Retinal pigment epithelial cell (primary cell): ENCODE results near the gene S100A7.

ENCODE experiments used
- DNase-seq: peaks from one replicate; pipeline ENCODE4 v3.0.0-alpha.2; 2010; ENCODE audit warnings: low read depth
- H3K4me3 ChIP-seq: 2 replicates; pipeline ENCODE4 v1.5.1; 2011; ENCODE audit warnings: mild to moderate bottlenecking, low read length, control low read depth, moderate library complexity
- TF ChIP-seq, protein P1 (sequence below): conservative IDR thresholded peaks from 2 replicates; pipeline ENCODE4 v1.5.1; 2011; ENCODE audit warnings: low read depth, low read length, control low read depth, inconsistent platforms

The S100A7 gene

DNA sequence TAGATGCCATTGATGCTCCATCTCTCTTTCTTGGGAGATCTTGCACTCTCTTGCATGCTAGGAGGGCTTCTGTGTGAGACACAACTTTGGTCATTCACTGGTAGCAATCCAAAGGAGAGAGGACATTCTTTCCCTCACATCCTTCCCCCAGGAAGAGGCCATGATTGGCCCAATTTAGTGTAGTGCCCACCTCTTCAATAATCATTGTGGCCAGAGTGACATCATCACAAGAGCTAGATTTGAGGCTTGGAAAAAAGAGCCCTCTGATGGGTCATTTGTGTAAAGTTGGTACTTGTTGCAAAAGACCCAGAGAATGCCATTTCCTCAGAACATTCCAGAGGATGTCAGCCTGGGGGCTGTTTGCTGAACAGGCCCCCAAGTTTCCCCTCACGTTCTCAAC lies 45.1 kb upstream of the S100A7 start:
- TF ChIP-seq, protein P1, sequence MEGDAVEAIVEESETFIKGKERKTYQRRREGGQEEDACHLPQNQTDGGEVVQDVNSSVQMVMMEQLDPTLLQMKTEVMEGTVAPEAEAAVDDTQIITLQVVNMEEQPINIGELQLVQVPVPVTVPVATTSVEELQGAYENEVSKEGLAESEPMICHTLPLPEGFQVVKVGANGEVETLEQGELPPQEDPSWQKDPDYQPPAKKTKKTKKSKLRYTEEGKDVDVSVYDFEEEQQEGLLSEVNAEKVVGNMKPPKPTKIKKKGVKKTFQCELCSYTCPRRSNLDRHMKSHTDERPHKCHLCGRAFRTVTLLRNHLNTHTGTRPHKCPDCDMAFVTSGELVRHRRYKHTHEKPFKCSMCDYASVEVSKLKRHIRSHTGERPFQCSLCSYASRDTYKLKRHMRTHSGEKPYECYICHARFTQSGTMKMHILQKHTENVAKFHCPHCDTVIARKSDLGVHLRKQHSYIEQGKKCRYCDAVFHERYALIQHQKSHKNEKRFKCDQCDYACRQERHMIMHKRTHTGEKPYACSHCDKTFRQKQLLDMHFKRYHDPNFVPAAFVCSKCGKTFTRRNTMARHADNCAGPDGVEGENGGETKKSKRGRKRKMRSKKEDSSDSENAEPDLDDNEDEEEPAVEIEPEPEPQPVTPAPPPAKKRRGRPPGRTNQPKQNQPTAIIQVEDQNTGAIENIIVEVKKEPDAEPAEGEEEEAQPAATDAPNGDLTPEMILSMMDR = no peak
- no peak overlapping the region for H3K4me3 ChIP-seq
- no peak for DNase-seq

DNA sequence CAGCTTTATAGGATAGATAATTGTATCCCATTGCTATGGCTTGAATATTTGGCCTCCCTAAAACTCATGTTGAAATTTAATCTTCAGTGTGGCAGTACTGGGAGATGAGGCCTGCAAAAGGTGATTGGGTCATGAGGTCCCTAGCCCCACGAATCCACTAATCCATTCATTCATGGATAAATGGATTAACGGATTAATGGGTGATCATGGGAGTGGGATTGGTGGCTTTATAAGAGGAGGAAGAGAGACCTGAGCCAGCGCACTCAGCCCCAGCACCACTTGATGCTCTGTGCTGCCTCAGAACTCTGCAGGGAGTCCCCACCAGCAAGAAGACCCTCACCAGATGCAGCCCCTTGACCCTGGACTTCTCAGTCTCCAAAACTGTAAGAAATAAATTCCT lies 43.3 kb upstream of the S100A7 start:
- H3K4me3 ChIP-seq = peak overlapping the region; percentile 29
- TF ChIP-seq, protein P1 = no peak
- peak; percentile 64 for DNase-seq

DNA sequence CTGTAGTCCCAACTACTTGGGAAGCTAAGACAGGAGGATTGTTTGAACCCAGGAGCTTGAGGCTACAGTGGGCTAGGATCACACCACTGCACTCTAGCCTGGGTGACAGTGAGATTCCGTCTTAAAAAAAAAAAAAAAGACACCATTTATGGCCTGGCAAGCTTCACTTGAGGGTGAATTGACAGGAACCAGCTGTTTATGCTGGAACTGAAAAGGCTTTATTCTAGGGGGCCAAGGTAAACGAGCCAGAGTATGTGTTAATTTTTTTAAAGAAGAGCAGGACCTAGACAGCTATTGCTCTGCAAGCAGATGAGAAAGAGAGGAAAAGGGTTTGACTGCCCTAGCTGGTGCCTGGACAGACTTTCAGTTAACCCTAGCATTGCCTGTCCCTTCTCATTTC lies 38.3 kb upstream of the S100A7 start:
- no peak for DNase-seq
- TF ChIP-seq, protein P1 = no peak
- no peak overlapping the region for H3K4me3 ChIP-seq

DNA sequence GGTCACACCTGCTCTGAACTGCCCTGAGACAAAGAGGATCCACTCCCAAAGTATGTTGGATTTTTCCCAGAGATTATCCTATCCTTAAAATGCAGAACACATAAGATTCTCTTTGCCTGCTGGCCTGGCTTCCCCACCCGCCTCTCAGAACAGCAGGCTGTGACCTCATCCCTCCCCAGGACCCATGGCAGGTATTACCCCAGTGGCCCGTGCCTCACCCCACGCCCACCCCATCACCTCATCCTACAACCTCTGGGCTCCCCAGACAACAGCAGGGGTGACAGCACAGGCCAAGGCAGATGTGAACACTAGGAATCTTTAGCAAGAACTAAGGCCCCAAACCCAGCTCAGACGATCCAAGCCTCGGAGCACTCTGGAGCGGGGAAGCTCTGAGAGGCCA lies 35.1 kb upstream of the S100A7 start:
- no peak for DNase-seq
- H3K4me3 ChIP-seq = no peak overlapping the region
- TF ChIP-seq, protein P1 = no peak

DNA sequence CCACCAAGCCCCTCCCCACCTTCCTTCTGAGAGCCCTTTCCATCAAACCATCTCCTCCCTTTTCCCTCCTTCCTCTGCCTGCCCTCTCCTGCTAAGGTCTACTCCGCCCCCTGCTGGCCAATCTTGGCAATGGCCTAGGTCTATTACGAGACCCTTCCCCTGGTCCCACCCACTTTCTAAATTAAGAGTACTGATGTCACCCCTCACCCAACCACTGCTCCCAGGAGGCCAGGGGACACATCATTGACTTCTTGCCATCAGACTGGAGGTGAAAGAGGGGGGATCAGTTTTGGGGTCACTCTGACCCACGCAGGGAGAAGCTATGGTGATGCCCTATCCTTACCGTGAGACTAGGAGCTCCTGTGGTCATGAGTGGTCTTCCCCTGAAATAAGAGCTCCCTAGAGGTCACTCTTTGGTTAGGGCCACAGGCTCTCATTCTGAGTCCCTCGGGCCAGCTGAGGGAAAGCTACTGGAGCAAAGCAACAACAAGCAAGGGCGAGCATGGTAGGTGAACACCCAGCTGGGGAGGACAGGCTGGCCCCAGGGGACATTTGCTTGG lies 34.6 kb upstream of the S100A7 start:
- TF ChIP-seq, protein P1 = peak; percentile 95
- no peak for DNase-seq
- H3K4me3 ChIP-seq = no peak overlapping the region

DNA sequence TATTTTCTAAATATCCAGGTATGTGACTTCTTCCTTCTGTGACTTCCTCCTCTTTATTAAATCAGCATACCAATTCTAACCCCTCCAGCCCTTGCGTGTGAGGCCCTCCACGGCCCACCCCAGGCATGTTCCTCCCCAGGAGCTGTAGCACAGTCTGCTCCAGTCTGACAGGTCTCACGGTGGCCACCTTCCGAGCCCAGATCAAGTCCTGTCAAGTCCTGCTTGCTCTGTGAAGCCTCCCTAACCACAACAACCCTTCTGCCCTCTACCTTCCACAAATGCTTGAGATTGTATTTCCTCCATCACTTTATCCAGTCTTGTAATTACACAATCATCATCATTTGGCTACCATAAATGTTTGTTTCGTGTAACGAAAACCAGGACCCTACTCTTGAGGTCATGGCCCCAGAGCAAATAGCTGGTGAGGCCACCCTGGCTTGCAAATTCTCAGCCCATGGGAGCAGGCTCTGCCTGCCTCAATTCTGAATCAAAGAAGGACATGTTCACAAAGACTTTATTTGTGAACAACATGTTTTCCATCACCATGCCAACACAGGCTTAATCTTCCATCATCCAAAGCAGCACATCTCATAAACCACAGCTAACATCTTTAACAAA lies 33.0 kb upstream of the S100A7 start:
- DNase-seq = no peak
- H3K4me3 ChIP-seq = no peak overlapping the region
- TF ChIP-seq, protein P1 = no peak
